ENCODE results near the gene SH3D21. TPM values are rescaled to one million over a fixed set of nuclear protein-coding genes. Genes with fewer than 3 reads are reported as not detected.

SH3D21 gene
- total RNA-seq, 4 donors from 2014 or later = 0.10 to 1.4 (median 0.46) TPM

DNA sequence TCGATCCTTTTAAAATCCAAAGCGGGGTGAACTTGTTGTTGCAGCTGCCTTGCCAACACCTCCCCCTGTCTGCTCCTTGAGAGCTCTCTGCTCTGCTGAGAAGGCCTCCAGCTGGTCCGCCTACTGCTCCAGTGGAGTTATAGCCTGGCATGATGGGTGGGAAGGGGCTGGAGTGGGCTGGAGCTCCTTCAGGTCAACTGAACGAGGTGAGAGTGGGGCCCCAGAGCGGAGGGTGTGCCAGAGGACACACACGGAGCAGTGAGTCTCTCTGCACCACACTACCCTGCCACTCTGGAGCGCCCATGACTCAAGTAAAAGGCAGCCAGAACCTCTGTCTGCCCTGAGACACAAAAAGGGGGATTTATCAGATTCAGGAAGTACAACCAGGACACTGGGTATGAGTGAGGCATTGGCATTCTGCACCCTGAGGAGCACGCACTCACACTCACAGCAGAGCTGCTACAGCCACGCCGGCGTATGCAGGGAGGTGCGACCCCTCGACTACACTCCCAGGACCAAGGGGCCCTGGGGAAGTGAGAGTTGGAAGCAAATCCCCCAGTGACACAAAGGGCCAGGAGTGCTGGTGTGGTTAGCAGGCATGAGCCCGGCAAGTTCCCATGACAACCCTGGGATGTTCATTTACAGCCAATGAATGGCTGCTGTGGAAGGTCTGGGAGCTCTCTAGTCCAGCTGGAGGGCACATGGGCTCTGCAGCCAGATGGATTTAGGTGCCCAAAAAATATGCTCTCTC lies 45.2 kb downstream of the SH3D21 start:
- no peak for TF ChIP-seq POLR2A (IDR thresholded peaks at IDR 0.05)
- TF ChIP-seq, protein P1, sequence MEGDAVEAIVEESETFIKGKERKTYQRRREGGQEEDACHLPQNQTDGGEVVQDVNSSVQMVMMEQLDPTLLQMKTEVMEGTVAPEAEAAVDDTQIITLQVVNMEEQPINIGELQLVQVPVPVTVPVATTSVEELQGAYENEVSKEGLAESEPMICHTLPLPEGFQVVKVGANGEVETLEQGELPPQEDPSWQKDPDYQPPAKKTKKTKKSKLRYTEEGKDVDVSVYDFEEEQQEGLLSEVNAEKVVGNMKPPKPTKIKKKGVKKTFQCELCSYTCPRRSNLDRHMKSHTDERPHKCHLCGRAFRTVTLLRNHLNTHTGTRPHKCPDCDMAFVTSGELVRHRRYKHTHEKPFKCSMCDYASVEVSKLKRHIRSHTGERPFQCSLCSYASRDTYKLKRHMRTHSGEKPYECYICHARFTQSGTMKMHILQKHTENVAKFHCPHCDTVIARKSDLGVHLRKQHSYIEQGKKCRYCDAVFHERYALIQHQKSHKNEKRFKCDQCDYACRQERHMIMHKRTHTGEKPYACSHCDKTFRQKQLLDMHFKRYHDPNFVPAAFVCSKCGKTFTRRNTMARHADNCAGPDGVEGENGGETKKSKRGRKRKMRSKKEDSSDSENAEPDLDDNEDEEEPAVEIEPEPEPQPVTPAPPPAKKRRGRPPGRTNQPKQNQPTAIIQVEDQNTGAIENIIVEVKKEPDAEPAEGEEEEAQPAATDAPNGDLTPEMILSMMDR (IDR thresholded peaks at IDR 0.05 in 4 of 5, conservative IDR thresholded peaks at IDR 0.05 in 1 of 5) = no peak
- H3K27ac ChIP-seq = peak overlapping the region; percentile 68 to 75 (median 72)
- H3K36me3 ChIP-seq = peaks cover 0 to 84% of the 10 kb centered on the region in 2 donors
- peak; percentile 16 to 22 for ATAC-seq
- no peak for DNase-seq
- H3K4me1 ChIP-seq = peaks cover 21 to 29% of the 10 kb centered on the region in 2 donors
- H3K27me3 ChIP-seq = no peaks in the 10 kb centered on the region
- no peaks in the 10 kb centered on the region for H3K9me3 ChIP-seq
- no peak overlapping the region for H3K4me3 ChIP-seq
- intact Hi-C loops (cut with DNase I; ENCODE audit: low total_unique reads) (no loop called here), in situ Hi-C loops (cut with MboI; ENCODE audit: low sequenced_read_pairs in 4 of 4) (loop anchor here in 1 of 4 donors (10.0 kb wide), 1 partner anchor 63 kb away; no protein-coding TSS in a partner anchor)

DNA sequence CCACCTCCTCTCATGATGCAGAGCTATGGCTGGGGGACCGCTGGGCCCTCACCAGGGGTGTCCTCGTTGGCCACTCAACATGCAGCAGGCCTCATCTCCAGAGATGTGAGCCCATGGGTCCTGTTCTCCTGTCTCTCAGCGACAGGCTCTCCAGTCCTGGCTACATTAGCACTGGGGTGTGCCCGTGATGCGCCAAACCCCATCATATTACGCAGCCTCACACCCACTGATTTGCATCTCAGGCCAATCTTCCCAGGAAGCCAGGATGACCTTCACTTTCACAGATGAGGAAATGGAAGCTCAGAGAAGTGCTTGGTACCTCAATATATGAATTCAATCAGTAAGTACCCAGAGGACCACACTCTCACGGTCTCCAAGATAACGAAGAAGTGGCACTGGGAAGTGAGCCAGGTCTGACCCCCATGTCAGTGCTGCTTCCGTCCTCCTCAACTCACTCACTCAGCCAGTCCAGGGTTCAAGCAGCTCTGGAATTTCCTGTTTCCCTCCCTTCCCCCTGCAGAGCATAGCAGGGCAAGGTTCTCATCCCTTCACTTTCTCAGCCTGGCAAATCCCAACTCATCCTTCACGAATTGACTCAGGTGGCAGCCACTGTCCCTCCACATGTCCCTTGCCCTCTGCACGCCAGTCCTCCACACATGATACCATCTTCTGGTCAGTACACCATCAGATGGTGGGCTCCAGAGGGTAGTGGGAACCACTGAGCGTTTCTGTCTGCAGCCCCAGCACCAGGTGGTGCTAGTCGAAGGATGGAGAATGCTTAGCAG lies 46.1 kb downstream of the SH3D21 start:
- peak overlapping the region in 1 of 4 donors; percentile 75 for H3K27ac ChIP-seq

DNA sequence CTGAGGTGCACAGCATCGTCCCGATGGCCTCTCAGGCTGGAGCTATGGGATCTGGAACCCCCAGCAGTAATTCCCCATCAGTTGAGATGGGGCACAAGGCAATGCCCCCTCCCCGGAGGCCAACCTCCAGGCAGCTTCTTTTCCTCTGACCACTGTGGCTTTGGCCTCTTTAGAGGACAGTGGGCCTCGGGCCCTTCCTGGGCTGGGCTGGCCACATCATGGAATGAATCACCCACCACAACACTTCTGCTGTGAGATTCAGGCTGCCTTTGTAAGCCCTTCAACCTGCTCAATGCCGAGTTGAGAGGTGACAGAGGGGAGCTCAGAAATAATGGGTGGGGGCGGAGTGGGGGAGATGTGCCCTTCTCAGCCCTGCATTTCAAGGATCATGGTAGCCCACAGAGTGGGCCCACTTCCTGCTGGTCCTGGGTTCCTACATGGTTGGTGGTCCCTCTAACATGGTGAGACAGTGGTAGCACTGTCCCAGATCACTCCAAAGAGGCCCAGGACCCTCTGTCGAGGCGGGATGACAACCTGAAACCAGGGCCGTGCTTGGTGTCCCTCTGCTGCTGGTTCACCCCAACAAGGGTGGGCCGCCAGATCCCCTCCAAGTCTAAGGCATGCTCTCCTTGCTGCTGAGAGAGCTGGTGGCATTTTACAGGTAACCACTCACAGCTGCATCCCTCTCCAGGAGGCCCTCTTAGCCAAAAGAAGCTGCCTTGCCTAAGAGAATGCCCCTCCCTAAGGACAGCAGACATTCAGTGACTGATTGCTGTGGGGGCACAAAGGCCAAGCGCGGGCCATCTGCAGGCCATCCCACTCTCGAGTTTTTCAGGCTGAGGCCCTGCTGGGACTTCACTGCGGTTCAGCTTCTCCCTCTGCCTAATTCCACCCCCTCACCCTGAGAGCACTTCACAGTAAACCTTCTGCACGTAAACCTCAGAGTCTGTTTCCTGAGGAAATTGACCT lies 47.0 kb downstream of the SH3D21 start:
- Histone ChIP-seq H3K27ac (no peak overlapping the region), H3K4me3 (no peak overlapping the region), H3K4me1 (peaks cover 21 to 29% of the 10 kb centered on the region in 2 donors), H3K27me3 (no peaks in the 10 kb centered on the region), H3K36me3 (peaks cover 0 to 83% of the 10 kb centered on the region in 2 donors), H3K9me3 (no peaks in the 10 kb centered on the region)
- ATAC-seq (no peak), DNase-seq (no peak)
- intact Hi-C loops (cut with DNase I; ENCODE audit: low total_unique reads) = no loop called here
- TF ChIP-seq, protein P1 (IDR thresholded peaks at IDR 0.05 in 4 of 5, conservative IDR thresholded peaks at IDR 0.05 in 1 of 5) = no peak
- no peak for TF ChIP-seq POLR2A (IDR thresholded peaks at IDR 0.05)
- in situ Hi-C loops (cut with MboI; ENCODE audit: low sequenced_read_pairs in 4 of 4) = loop anchor here in 1 of 4 donors (10.0 kb wide), 1 partner anchor 62 kb away; no protein-coding TSS in a partner anchor

More for the DNA sequence above, 46.1 kb downstream of the SH3D21 start:
- intact Hi-C loops (cut with DNase I; ENCODE audit: low total_unique reads) = no loop called here
- DNase-seq (no peak), ATAC-seq (no peak)
- Histone ChIP-seq H3K27me3 (no peaks in the 10 kb centered on the region), H3K9me3 (no peaks in the 10 kb centered on the region), H3K36me3 (peaks cover 0 to 83% of the 10 kb centered on the region in 2 donors), H3K4me3 (no peak overlapping the region), H3K4me1 (peaks cover 21 to 29% of the 10 kb centered on the region in 2 donors)
- no peak for TF ChIP-seq POLR2A (IDR thresholded peaks at IDR 0.05)
- TF ChIP-seq, protein P1 (IDR thresholded peaks at IDR 0.05 in 4 of 5, conservative IDR thresholded peaks at IDR 0.05 in 1 of 5) = no peak
- in situ Hi-C loops (cut with MboI; ENCODE audit: low sequenced_read_pairs in 4 of 4) = loop anchor here in 1 of 4 donors (10.0 kb wide), 1 partner anchor 62 kb away; no protein-coding TSS in a partner anchor

DNA sequence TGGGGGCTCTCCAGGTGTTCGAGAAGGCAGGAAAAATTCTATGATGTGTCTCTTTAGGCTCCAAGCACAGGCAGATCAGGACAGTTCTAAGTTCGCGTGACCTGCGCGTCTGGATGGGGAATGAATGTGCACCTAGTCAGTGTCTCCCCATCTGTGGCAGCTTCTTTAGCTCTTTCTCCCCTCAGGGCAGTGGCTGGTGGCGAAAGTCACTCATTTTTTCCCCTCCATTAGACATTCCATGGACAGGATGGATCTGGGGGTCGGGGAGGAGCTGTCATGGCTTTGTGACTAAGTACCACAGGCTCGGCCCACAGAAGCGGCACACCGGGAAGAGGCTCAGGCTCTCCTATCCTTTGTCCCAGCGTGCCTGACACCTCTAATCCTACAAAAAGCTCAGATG lies 48.3 kb downstream of the SH3D21 start:
- DNase-seq = no peak

More for the DNA sequence above, 48.3 kb downstream of the SH3D21 start:
- Histone ChIP-seq H3K36me3 (peaks cover 0 to 83% of the 10 kb centered on the region in 2 donors), H3K27ac (no peak overlapping the region), H3K4me3 (no peak overlapping the region), H3K27me3 (no peaks in the 10 kb centered on the region), H3K4me1 (peaks cover 19 to 27% of the 10 kb centered on the region in 2 donors), H3K9me3 (no peaks in the 10 kb centered on the region)
- intact Hi-C loops (cut with DNase I; ENCODE audit: low total_unique reads) (no loop called here), in situ Hi-C loops (cut with MboI; ENCODE audit: low sequenced_read_pairs in 4 of 4) (loop anchor here in 1 of 4 donors (10.0 kb wide), 1 partner anchor 60 kb away; no protein-coding TSS in a partner anchor)
- TF ChIP-seq, protein P1 (IDR thresholded peaks at IDR 0.05 in 4 of 5, conservative IDR thresholded peaks at IDR 0.05 in 1 of 5) = no peak
- TF ChIP-seq POLR2A (IDR thresholded peaks at IDR 0.05) = no peak
- ATAC-seq = no peak
